IPS-NIHi7 (cell line): ENCODE data around the gene ANK3.

ENCODE experiments used
- DNase-seq: peaks from one replicate; pipeline ENCODE4 v3.0.0; 2012; ENCODE audit warnings: mixed read lengths; ENCODE audit errors: extremely low spot score

ANK3 gene

GRCh38 chr10:60413306-60414012 is 23.8 kb upstream of the ANK3 start:
- DNase-seq = no peak

- DNase-seq = no peak
Observed at GRCh38 chr10:60410970-60411369, 21.3 kb upstream of the ANK3 start.

- no peak for DNase-seq
Observed at GRCh38 chr10:60409202-60409601, 19.5 kb upstream of the ANK3 start.

GRCh38 chr10:60406182-60406581 is 16.5 kb upstream of the ANK3 start:
- no peak for DNase-seq

GRCh38 chr10:60405172-60405571 is 15.5 kb upstream of the ANK3 start:
- no peak for DNase-seq

- no peak for DNase-seq
Observed at GRCh38 chr10:60403168-60403873, 13.6 kb upstream of the ANK3 start.

GRCh38 chr10:60400366-60400765 is 10.7 kb upstream of the ANK3 start:
- DNase-seq = no peak

GRCh38 chr10:60399328-60399727 is 9.7 kb upstream of the ANK3 start:
- DNase-seq = no peak

GRCh38 chr10:60397792-60398191 is 8.1 kb upstream of the ANK3 start:
- DNase-seq = no peak

- no peak for DNase-seq
Observed at GRCh38 chr10:60396766-60397165, 7.1 kb upstream of the ANK3 start.

- no peak for DNase-seq
Observed at GRCh38 chr10:60395711-60396110, 6.0 kb upstream of the ANK3 start.

- no peak for DNase-seq
Observed at GRCh38 chr10:60394446-60394845, 4.8 kb upstream of the ANK3 start.

GRCh38 chr10:60390224-60390626 is 550 bp upstream of the ANK3 start:
- no peak for DNase-seq

GRCh38 chr10:60388709-60389301 is 870 bp downstream of the ANK3 start:
- DNase-seq = no peak

GRCh38 chr10:60388116-60388625 is 1.5 kb downstream of the ANK3 start:
- no peak for DNase-seq

- no peak for DNase-seq
Observed at GRCh38 chr10:60387531-60387930, 2.1 kb downstream of the ANK3 start.

GRCh38 chr10:60385399-60385738 is 4.3 kb downstream of the ANK3 start:
- no peak for DNase-seq

- DNase-seq = no peak
Observed at GRCh38 chr10:60384708-60385398, 4.8 kb downstream of the ANK3 start.

- no peak for DNase-seq
Observed at GRCh38 chr10:60384011-60384410, 5.7 kb downstream of the ANK3 start.

- no peak for DNase-seq
Observed at GRCh38 chr10:60382946-60383681, 6.6 kb downstream of the ANK3 start.

GRCh38 chr10:60380781-60381180 is 8.9 kb downstream of the ANK3 start:
- DNase-seq = no peak

- no peak for DNase-seq
Observed at GRCh38 chr10:60377955-60378354, 11.7 kb downstream of the ANK3 start.
